Activated T-helper 9 cell treated with anti-CD3 and anti-CD28 coated beads, Interleukin-2, amount 50 U/mL, for 16 hours (primary cell): ENCODE data around the gene NUSAP1.
A peak's percentile ranks its signal among the peaks of the same experiment; 100 is the strongest.
"Not testable (repeated sequence)": the region's sequence is repeated elsewhere in the genome, so short reads cannot be mapped to it uniquely, and the experiment has no call there.

ENCODE experiments used
- DNase-seq: peaks from one replicate; pipeline ENCODE4 v3.0.0-alpha.2; 2020; ENCODE audit warnings: low read depth

The NUSAP1 gene, protein sequence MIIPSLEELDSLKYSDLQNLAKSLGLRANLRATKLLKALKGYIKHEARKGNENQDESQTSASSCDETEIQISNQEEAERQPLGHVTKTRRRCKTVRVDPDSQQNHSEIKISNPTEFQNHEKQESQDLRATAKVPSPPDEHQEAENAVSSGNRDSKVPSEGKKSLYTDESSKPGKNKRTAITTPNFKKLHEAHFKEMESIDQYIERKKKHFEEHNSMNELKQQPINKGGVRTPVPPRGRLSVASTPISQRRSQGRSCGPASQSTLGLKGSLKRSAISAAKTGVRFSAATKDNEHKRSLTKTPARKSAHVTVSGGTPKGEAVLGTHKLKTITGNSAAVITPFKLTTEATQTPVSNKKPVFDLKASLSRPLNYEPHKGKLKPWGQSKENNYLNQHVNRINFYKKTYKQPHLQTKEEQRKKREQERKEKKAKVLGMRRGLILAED

GRCh38 chr15:41332194-41333025 lies at the start of gene NUSAP1, which contains the start of gene OIP5:
TSS of gene NUSAP1 (plus strand) at chr15:41332881. CDS start at chr15:41332958, 77 bp downstream.
TSS of gene OIP5 (minus strand) at chr15:41332591. CDS start at chr15:41332561, 30 bp downstream.
- DNase-seq = peak; percentile 96

- not testable (repeated sequence) for DNase-seq
Measured at GRCh38 chr15:41282980-41283652, 49.6 kb upstream of the NUSAP1 start.

GRCh38 chr15:41283653-41284426 lies 48.8 kb upstream of the NUSAP1 start:
- peak; percentile 97 for DNase-seq

- DNase-seq = no peak
Measured at GRCh38 chr15:41284427-41285177, 48.1 kb upstream of the NUSAP1 start.

DNA sequence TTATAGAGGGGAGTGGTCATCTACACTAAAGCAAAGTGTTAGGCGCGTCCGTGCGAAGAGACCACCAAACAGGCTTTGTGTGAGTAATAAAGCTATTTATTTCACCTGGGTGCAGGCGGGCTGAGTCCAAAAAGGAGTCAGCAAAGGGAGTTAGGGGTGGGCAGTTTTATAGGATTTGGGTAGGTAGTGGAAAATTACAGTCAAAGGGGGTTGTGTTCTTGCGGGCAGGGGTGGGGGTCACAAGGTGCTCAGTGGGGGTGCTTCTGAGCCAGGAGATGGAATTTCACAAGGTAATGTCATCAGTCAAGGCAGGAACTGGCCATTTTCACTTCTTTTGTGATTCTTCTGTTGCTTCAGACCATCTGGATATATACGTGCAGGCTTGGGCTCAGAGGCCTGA lies 47.4 kb upstream of the NUSAP1 start:
- DNase-seq = no peak

- no peak for DNase-seq
Measured at GRCh38 chr15:41286665-41287333, 45.9 kb upstream of the NUSAP1 start.

DNA sequence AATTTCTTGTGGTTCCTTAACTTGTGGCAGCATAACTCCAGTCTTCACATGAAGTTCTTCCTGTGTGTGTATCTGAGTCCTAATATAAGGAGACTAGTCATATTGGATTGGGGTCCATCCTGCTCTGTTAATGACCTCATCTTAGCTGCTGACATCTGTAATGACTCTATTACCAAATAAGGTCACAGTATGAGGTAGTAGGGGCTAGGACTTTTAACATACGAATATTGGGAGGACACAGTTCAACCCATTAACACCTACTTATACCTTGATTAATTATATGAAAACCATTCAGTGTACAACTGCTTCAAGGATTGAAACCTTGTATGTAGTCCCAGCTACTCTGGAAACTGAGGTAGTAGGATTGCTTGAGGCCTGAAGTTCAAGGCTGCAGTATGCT lies 44.2 kb upstream of the NUSAP1 start:
- DNase-seq = no peak

GRCh38 chr15:41289953-41290352 lies 42.7 kb upstream of the NUSAP1 start:
- DNase-seq = no peak

- no peak for DNase-seq
Measured at GRCh38 chr15:41291065-41291631, 41.5 kb upstream of the NUSAP1 start.

- DNase-seq = no peak
Measured at GRCh38 chr15:41292521-41292920, 40.2 kb upstream of the NUSAP1 start.

DNA sequence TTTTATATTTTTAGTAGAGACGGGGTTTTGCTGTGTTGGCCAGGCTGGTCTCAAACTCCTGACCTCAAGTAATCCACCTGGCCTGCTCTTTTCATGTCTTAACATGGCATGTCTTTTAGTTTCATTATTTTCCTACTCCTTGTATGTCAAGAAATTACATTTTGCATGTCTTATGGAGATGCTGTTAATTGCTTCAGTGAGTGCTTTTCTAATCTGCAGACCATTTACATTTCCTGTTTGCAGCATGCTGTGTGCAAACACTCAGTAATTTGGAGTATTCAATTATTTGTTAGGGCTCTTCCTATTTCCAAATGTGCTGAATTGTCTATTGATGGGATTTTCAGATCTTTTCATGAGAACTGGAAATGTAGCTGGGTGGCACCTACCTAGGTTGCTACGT lies 31.5 kb upstream of the NUSAP1 start:
- DNase-seq = not testable (repeated sequence)

DNA sequence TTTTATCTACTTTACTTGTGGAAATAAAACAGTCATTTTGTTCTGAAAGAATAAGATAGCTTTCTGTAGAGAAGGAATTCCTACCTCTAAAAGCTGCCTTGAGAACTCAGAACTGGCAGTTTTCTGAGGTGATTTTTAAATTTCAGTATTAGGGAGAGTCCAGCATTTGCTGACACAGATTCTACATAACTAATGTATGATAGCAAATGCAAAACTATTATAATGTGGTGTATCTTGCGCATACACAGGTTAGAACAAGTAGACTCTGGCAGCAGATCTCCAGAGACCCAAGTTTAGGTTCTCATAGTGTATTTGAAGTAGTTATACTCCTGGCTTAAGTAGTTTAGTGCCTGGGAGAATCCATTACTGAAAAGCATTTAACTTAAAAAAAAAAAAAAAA lies 31.1 kb upstream of the NUSAP1 start:
- no peak for DNase-seq

DNA sequence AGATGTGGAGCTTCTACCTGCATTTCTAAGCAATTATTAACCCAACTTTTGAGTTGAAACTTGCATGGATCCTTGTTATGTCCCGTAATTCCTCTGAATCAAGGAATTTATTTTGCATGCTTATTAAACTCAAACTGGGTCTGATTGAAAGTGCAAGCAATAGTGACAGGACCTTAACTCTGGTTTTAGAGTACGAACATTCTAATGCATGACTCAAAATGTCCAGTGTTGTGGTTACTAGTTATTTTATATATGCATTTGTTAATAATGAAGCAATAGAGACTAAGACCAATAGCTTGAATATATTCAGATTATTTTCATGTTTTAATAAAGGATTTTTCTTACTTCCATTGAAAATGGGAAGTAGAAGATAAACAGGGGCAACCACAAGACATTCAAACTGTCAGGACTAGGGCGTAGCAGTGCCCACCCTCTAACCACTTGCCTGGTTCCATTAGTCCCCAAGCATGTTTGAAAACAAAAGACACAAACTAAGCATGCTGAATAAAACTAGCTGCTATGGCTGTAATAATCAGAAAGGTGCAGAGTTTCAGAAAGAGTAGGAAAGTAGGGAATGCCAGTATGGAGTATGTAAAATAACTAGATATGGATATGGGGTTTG lies 28.4 kb upstream of the NUSAP1 start:
- no peak for DNase-seq

GRCh38 chr15:41307679-41308078 lies 25.0 kb upstream of the NUSAP1 start:
- DNase-seq = no peak

DNA sequence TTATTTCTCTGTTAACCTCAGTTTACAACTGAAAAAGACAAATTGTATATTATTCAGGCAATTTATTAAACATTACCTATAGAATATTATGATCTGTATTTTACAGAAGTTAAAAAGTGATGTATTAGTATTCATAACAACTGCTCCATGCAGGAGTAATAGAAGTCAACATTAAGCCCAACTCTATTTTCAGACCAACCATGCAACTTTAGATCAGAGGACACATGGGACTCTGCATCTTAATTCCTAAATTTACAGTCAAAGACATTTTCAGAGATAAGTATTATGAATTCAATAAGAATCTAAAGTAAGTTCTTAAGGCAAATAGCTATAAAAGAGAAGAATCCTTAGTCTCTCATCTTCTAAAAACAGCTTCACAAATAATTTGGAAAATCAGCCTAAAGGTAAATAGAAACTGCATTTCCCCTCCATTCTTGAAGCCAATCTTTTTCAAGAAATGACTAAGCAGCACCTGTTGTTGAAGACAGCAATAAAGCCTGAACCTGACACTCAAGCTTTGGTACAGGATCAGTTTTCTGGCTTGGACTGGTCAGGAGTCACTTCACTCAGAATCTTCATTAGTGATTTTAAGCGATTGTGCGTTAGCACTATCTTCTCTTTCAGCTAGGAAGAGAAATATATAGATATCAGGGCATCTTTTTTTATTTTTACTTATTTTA lies 23.3 kb upstream of the NUSAP1 start:
- no peak for DNase-seq

DNA sequence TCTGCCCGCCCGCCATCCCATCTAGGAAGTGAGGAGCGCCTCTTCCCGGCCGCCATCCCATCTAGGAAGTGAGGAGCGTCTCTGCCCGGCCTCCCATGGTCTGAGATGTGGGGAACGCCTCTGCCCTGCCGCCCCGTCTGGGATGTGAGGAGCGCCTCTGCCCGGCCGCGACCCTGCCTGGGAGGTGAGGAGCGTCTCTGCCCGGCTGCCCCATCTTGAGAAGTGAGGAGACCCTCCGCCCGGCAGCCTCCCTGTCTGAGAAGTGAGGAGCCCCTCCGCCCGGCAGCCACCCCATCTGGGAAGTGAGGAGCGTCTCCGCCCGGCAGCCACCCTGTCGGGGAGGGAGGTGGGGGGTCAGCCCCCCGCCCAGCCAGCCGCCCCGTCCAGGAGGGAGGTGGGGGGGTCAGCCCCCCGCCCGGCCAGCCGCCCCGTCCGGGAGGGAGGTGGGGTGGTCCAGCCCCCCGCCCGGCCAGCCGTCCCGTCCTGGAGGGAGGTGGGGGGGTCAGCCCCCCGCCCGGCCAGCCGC lies 11.8 kb upstream of the NUSAP1 start:
- DNase-seq = not testable (repeated sequence)

DNA sequence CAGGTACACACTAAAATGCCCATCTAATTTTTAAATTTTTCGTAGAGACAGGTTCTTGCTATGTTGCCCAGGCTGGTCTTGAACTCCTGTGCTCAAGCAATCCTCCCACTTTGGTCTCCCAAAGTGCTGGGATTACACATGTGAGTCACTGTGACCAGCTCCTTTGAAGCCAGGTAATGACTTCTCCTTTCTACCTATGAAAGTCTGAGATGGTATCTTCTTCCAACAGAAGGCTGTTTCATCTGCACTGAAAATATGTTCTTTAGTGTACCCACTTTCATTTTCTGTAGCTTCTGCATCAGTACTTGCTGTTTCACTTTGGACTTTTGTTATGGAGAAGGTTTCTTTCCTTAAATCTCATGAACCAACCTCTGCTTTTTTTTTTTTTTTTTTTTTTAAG lies 9.1 kb upstream of the NUSAP1 start:
- DNase-seq = no peak

- no peak for DNase-seq
Measured at GRCh38 chr15:41331281-41331680, 1.4 kb upstream of the NUSAP1 start.

GRCh38 chr15:41331833-41332193 lies 868 bp upstream of the NUSAP1 start:
- DNase-seq = no peak
